Small intestine (tissue), 7 donors: Measurements from ENCODE around the gene WNK2. TPM values are rescaled to one million over a fixed set of nuclear protein-coding genes. Genes with fewer than 3 reads are reported as not detected.
"Not testable (repeated sequence)": the region's sequence is repeated elsewhere in the genome, so short reads cannot be mapped to it uniquely, and the experiment has no call there.

Experiments
- DNase-seq, 2 donors: peaks; one replicate each; pipeline versions ENCODE4 v3.0.0 to v3.0.0-alpha.2; 2013
- FAIRE-seq: peaks from 2 replicates; lab custom pipeline; 2012; peaks lifted over from hg19 to GRCh38; lab: Jason Lieb, UNC
- H3K27ac ChIP-seq, 3 donors: one replicate each; pipeline ENCODE4 v1.5.1; 2013; ENCODE audit warnings: low read length in 2 of 3, mild to moderate bottlenecking in 2 of 3, control low read depth in 1 of 3, inconsistent platforms in 1 of 3, low read depth in 1 of 3, moderate library complexity in 1 of 3
- H3K27me3 ChIP-seq, 3 donors: one replicate each; pipeline ENCODE4 v1.6.1; 2013; ENCODE audit warnings: low read length in 3 of 3, inconsistent platforms in 1 of 3; ENCODE audit not compliant: control insufficient read depth in 3 of 3, insufficient read depth in 3 of 3
- H3K36me3 ChIP-seq, 3 donors: one replicate each; pipeline ENCODE4 v1.6.1; 2013; ENCODE audit warnings: low read length in 3 of 3, inconsistent platforms in 1 of 3, low read depth in 1 of 3, mild to moderate bottlenecking in 1 of 3, moderate library complexity in 1 of 3; ENCODE audit not compliant: control insufficient read depth in 3 of 3, insufficient read depth in 2 of 3
- H3K4me1 ChIP-seq, 3 donors: one replicate each; pipeline ENCODE4 v1.6.1; 2013; ENCODE audit warnings: low read length in 2 of 3, inconsistent platforms in 1 of 3, low read depth in 1 of 3, mild to moderate bottlenecking in 1 of 3, moderate library complexity in 1 of 3; ENCODE audit not compliant: control insufficient read depth in 3 of 3, insufficient read depth in 2 of 3
- H3K4me3 ChIP-seq, 3 donors: one replicate each; pipeline ENCODE4 v1.5.1; 2013; ENCODE audit warnings: low read length in 3 of 3, control low read depth in 1 of 3, inconsistent platforms in 1 of 3, low read depth in 1 of 3, mild to moderate bottlenecking in 1 of 3, moderate library complexity in 1 of 3
- H3K9me3 ChIP-seq, 2 donors: one replicate each; pipeline ENCODE4 v1.6.1; 2013; ENCODE audit warnings: low read depth in 1 of 2, low read length in 1 of 2; ENCODE audit not compliant: control insufficient read depth in 2 of 2, insufficient read depth in 1 of 2
- WGBS, 3 donors: extraction: QIAGEN DNeasy Blood & Tissue Kit; methylation state at CpG; one replicate each; pipeline ENCODE4 v1.1.7; 2013; 5-methylcytosine and 5-hydroxymethylcytosine counted together
- polyA plus RNA-seq, 4 donors: library from polyadenylated mRNA; stranded (reverse) in 3 of 4; unstranded in 1 of 4; fragments of 200-250 nt in 3 of 4; fragments of 120-200 nt in 1 of 4; gene quantifications; one replicate each; pipeline versions ENCODE4 v1.2.1 to v1.2.3, GENCODE V29; 2013
- donor health status: healthy with polysubstance abuse.
- donor health status: control.
- donor health status: control.
- donor health status: Bipolar disorder and iron deficiency.
- donor health status: healthy.

The WNK2 gene
- polyA plus RNA-seq, 4 donors, result 13.8 to 101 (median 33.8) TPM

DNA sequence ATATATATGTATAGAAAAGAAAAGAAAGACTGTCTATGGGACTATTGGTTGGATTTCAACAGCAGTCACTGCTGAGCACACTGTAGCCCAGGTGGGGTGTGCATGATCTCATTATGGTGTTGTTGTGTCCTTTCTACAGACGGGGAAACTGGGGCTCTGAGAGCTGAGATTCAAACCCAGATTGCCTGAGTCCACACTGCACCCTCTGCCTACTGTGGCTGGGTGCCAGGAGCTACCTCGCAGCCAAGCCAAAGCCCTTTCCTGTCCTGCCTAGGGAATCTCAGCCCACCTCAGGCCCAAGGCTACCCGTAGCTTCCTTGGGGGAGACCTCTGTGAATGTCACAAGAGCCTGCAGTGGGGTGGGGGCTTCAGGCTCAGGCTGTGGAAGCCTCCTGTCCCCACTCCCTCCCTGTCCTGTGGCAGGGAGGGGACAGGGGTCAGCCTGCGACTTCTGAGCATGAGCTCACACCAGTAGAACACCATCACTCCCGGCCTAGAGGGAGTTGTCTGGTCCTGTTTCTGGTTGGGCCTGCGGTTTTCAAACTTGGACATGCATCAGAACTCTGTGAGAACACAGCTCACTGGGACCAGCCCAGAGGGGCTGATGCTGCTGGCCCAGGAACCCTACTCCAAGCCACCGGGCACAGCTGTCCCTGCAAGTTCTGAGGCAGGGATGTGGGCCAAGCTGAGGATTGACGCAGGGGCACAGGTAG lies 42.0 kb upstream of the WNK2 start:
- Histone ChIP-seq H3K27ac (peak overlapping the region in 1 of 3 donors; percentile 29), H3K36me3 (no peaks in the 10 kb centered on the region), H3K4me3 (no peak overlapping the region), H3K4me1 (no peaks in the 10 kb centered on the region), H3K27me3 (peaks cover 0 to 3% (median 0%) of the 10 kb centered on the region in 3 donors), H3K9me3 (peaks cover 0 to 3% of the 10 kb centered on the region in 2 donors)
- 77 to 84% (median 81%) methylated on average over 8 of the region's 8 CpGs for WGBS, 3 donors
- FAIRE-seq (no peak), DNase-seq (no peak)

DNA sequence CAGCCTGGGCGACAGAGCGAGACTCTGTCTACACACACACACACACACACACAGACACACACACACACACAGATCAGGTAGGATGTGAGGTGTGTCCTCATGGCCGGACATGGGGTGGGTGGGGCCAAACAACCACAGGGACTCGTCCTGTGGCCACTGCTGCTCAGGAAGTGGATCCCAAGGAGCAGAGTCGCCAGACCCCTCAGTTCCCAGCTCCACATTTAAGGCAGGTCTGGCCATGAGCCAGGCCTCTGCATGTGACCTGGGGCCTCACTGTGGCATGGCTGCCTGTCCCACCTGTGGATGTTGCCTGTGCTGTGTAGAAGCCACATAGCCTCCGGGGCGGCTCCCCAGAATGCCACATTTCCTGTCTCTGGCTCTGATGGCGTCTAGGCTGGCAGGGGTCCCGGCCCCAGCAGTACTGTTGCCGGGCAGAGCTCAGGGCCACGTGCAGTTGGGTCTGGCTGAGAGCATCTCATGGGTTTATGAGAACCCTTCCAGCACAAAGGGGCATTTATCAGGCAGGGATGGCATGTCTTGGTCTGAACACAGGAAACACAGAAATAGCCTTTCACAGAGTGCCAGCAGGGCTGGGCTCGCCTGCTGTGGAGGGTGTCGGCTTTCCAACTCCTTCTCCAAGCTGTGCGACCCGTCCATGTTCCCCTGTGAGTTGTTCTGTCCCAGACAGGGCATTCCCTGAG lies 40.0 kb upstream of the WNK2 start:
- Histone ChIP-seq H3K27me3 (no peaks in the 10 kb centered on the region), H3K9me3 (peaks cover 0 to 7% of the 10 kb centered on the region in 2 donors), H3K4me3 (no peak overlapping the region), H3K27ac (peak overlapping the region in 1 of 3 donors; percentile 8), H3K4me1 (no peaks in the 10 kb centered on the region), H3K36me3 (no peaks in the 10 kb centered on the region)
- no peak for FAIRE-seq
- no peak for DNase-seq
- 46 to 55% (median 49%) methylated on average over 14 to 15 of the region's 15 CpGs for WGBS, 3 donors

DNA sequence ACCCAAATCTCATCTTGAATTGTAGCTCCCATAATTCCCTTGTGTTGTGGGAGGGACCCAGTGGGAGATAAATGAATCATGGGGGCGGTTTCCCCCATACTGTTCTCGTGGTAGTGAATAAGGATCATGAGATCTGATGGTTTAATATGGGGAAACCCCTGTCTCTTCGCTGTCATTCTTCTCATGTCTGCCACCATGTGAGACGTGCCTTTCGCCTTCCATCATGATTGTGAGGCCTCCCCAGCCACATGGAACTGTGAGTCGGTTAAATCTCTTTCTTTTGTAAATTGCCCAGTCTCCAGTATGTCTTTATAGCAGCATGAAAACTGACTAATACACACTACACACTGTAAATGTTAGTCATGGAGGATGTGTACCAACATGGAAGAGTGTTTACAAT lies 37.2 kb upstream of the WNK2 start:
- DNase-seq, FAIRE-seq, H3K4me1 ChIP-seq, H3K9me3 ChIP-seq, H3K36me3 ChIP-seq, H3K4me3 ChIP-seq, H3K27ac ChIP-seq, H3K27me3 ChIP-seq: not testable (repeated sequence)
- WGBS, 3 donors, result 71 to 87% (median 82%) methylated on average over 6 of the region's 6 CpGs

DNA sequence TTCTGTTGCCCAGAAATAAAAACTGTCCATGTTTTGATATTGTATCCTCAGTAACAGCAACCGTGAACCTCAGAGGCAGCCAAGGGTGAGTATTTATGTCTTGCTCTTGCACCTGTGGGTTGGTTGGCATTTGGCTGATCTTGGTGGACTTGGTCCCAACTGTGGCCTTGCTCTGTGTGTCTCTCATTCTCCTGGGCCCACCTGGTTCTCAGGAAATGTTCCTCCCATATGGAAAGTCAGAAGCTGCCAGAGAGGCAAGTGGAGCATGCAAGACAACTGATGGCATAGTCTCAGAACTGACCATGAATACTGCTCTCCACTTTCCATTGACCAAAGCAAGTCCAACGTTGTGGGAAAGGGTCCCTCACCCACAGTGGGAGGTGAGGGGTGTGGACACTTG lies 36.3 kb upstream of the WNK2 start:
- FAIRE-seq (no peak), DNase-seq (no peak)
- H3K4me3 ChIP-seq, result no peak overlapping the region
- WGBS, 3 donors, result 71% methylated on average over 2 of the region's 2 CpGs
- H3K27ac ChIP-seq, result no peak overlapping the region
- H3K27me3 ChIP-seq, result no peaks in the 10 kb centered on the region
- peaks cover 0 to 7% of the 10 kb centered on the region in 2 donors for H3K9me3 ChIP-seq
- H3K4me1 ChIP-seq, result no peaks in the 10 kb centered on the region
- no peaks in the 10 kb centered on the region for H3K36me3 ChIP-seq

DNA sequence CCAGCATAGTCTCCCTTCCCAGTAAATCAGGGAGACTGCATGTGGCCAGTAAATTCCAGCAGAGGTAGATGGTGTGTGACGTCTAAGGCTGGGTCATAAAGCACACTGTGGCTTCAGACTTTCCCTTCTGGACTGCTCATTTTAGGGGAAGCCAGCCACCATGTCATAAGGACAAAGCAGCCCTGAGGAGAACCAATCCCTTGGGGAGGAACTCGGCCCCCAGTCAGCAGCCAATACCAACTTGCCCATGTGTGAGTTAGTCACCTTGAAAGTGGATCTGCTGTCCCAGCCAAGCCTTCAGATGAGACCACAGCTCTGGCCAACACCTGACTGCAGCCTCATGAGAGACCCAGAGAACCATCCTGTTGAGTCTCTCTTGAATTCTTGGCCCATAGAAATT lies 35.2 kb upstream of the WNK2 start:
- Histone ChIP-seq H3K36me3 (no peaks in the 10 kb centered on the region), H3K27me3 (no peaks in the 10 kb centered on the region), H3K9me3 (peaks cover 0 to 7% of the 10 kb centered on the region in 2 donors), H3K4me1 (no peaks in the 10 kb centered on the region), H3K27ac (no peak overlapping the region), H3K4me3 (no peak overlapping the region)
- no peak for DNase-seq
- no peak for FAIRE-seq
- WGBS, 3 donors, result 83 to 91% (median 89%) methylated on average over 2 of the region's 2 CpGs

DNA sequence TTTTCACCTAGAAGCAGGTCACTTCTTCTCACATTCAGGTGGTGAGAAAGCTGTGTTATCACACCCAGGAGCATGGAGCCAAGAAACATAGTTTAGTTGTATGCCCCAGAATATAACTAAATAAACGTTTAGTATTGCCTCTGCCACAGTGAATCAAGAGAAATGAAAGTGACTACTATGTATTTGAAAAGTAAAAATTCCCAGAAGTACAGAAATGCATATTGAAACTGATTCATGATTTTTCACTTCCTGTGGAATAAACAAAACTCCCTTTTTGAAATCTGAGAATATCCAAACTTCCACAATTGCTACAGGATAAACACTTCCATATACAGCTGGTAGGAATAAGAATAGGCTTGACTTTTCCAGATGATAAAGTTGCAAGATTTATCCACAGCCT lies 34.6 kb upstream of the WNK2 start:
- no peak for FAIRE-seq
- WGBS, 3 donors, result 11 to 39% (median 37%) methylated on average over 1 of the region's 1 CpG

GRCh38 chr9:93151097-93151784 lies 32.7 kb upstream of the WNK2 start:
- WGBS, 3 donors, result 88 to 93% (median 91%) methylated on average over 8 to 10 of the region's 10 CpGs
- Histone ChIP-seq H3K27ac (no peak overlapping the region), H3K27me3 (no peaks in the 10 kb centered on the region), H3K4me3 (no peak overlapping the region), H3K36me3 (no peaks in the 10 kb centered on the region), H3K4me1 (no peaks in the 10 kb centered on the region), H3K9me3 (peaks cover 0 to 5% of the 10 kb centered on the region in 2 donors)
- no peak for FAIRE-seq
- DNase-seq, result no peak

More for the DNA sequence above, 34.6 kb upstream of the WNK2 start:
- Histone ChIP-seq H3K4me1 (no peaks in the 10 kb centered on the region), H3K4me3 (no peak overlapping the region), H3K27me3 (no peaks in the 10 kb centered on the region), H3K27ac (no peak overlapping the region), H3K36me3 (no peaks in the 10 kb centered on the region), H3K9me3 (peaks cover 0 to 7% of the 10 kb centered on the region in 2 donors)
- no peak for DNase-seq

- Histone ChIP-seq H3K27ac (no peak overlapping the region), H3K9me3 (no peaks in the 10 kb centered on the region), H3K4me3 (no peak overlapping the region), H3K27me3 (no peaks in the 10 kb centered on the region), H3K4me1 (no peaks in the 10 kb centered on the region), H3K36me3 (no peaks in the 10 kb centered on the region)
- WGBS, 3 donors, result 80 to 83% (median 82%) methylated on average over 14 of the region's 14 CpGs
- peak; percentile 44 to 45 for DNase-seq
- no peak for FAIRE-seq
Observed at GRCh38 chr9:93154293-93154903, 29.5 kb upstream of the WNK2 start.
